ENCODE measurements around the gene NPY2R. TPM values are rescaled to one million over a fixed set of nuclear protein-coding genes. Genes with fewer than 3 reads are reported as not detected.

The NPY2R gene
- total RNA-seq, 4 donors from 2014 or later = 0.33 to 0.39 TPM; not detected in 2

GRCh38 chr4:155228713-155229112 is 20.3 kb downstream of the NPY2R start:
- DNase-seq (ENCODE audit: extremely low spot score) = no peak
- Histone ChIP-seq H3K4me1 (no peaks in the 10 kb centered on the region), H3K36me3 (no peaks in the 10 kb centered on the region), H3K27ac (replicated peaks in 1 of 4) (no peak overlapping the region), H3K27me3 (no peaks in the 10 kb centered on the region), H3K9me3 (no peaks in the 10 kb centered on the region), H3K4me3 (no peak overlapping the region)
- intact Hi-C loops (cut with DNase I) = no loop called here
- no peak for TF ChIP-seq CTCF (IDR thresholded peaks at IDR 0.05)
- TF ChIP-seq POLR2AphosphoS5 (IDR thresholded peaks at IDR 0.05) = no peak
- TF ChIP-seq EP300 (IDR thresholded peaks at IDR 0.05) = no peak
- no peak for TF ChIP-seq POLR2A (IDR thresholded peaks at IDR 0.05; ENCODE audit: low read depth)

DNA sequence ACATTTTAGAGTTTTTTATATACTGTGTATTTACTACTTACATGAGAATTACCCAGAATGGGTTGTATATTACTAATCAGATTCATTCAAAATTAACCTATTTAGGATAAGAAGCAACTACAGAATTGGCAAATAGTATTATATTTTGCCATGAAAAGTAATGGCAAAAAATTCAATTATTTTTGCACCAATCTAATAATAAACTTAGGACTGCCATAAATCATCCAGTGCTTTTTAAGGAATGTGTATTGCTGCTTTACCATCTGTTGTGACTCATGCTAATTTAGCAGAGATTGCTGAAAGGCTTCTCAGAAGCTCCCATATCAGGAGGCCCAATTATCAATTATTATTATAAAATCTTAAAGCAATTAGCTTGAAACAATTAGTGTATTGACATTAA is 24.0 kb downstream of the NPY2R start:
- no peak overlapping the region for H3K4me3 ChIP-seq
- no peaks in the 10 kb centered on the region for H3K9me3 ChIP-seq
- no peak for DNase-seq (ENCODE audit: extremely low spot score)
- no peaks in the 10 kb centered on the region for H3K27me3 ChIP-seq
- TF ChIP-seq CTCF (IDR thresholded peaks at IDR 0.05) (no peak), EP300 (IDR thresholded peaks at IDR 0.05) (no peak), POLR2AphosphoS5 (IDR thresholded peaks at IDR 0.05) (no peak), POLR2A (IDR thresholded peaks at IDR 0.05; ENCODE audit: low read depth) (no peak)
- intact Hi-C loops (cut with DNase I) = no loop called here
- no peaks in the 10 kb centered on the region for H3K4me1 ChIP-seq
- no peak overlapping the region for H3K27ac ChIP-seq (replicated peaks in 1 of 4)
- no peaks in the 10 kb centered on the region for H3K36me3 ChIP-seq

DNA sequence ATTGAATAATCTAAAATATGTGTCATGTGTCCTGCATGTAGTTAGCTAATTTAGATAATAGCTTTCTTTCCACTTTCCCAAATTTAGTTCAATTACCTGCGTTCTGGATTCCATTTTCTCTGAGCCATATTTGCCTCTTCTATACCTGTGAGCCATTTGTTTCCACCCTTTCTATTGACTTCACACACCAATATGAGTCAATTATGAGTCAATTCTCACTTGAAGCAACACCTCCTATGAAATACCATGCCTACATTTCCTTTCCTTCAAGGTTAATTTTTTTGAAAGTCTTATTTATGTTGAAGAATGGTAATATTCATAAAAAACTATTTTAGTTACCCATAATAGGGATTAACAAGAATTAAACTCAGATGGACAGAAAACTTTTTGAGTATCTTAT is 25.8 kb downstream of the NPY2R start:
- Histone ChIP-seq H3K9me3 (no peaks in the 10 kb centered on the region), H3K27me3 (no peaks in the 10 kb centered on the region), H3K4me3 (no peak overlapping the region), H3K36me3 (no peaks in the 10 kb centered on the region), H3K4me1 (no peaks in the 10 kb centered on the region), H3K27ac (replicated peaks in 1 of 4) (no peak overlapping the region)
- no peak for DNase-seq (ENCODE audit: extremely low spot score)
- no peak for TF ChIP-seq POLR2AphosphoS5 (IDR thresholded peaks at IDR 0.05)
- TF ChIP-seq CTCF (IDR thresholded peaks at IDR 0.05) = no peak
- no peak for TF ChIP-seq POLR2A (IDR thresholded peaks at IDR 0.05; ENCODE audit: low read depth)
- TF ChIP-seq EP300 (IDR thresholded peaks at IDR 0.05) = no peak
- WGBS = 89% methylated on average over 1 of the region's 1 CpG
- intact Hi-C loops (cut with DNase I) = no loop called here

DNA sequence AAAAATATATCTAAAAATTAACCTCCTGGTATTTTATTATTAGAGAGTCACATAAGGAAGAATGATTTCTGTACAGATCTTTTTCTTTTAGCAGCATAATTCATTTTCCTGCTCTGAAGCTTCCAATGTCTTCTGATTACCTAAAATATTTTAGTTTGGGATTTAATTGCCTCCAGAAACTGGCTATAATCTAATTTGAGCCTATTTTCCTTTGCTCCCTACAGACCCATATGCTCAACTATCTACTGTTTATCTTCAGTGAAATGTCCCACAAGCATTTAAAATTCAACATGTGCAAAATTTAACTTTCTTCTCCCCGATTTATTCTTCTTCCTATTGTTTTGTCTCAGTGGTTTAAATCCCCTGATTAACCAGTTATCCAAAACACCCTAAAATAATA is 29.1 kb downstream of the NPY2R start:
- 81% methylated on average over 1 of the region's 1 CpG for whole genome bisulfite sequencing
- no peaks in the 10 kb centered on the region for H3K36me3 ChIP-seq
- TF ChIP-seq CTCF (IDR thresholded peaks at IDR 0.05) (no peak), POLR2A (IDR thresholded peaks at IDR 0.05; ENCODE audit: low read depth) (no peak), POLR2AphosphoS5 (IDR thresholded peaks at IDR 0.05) (no peak), EP300 (IDR thresholded peaks at IDR 0.05) (no peak)
- DNase-seq (ENCODE audit: extremely low spot score) = no peak
- H3K27ac ChIP-seq (replicated peaks in 1 of 4) = no peak overlapping the region
- no peaks in the 10 kb centered on the region for H3K27me3 ChIP-seq
- H3K4me3 ChIP-seq = no peak overlapping the region
- H3K4me1 ChIP-seq = no peaks in the 10 kb centered on the region
- H3K9me3 ChIP-seq = no peaks in the 10 kb centered on the region
- intact Hi-C loops (cut with DNase I) = no loop called here

GRCh38 chr4:155241225-155241624 is 32.8 kb downstream of the NPY2R start:
- 89% methylated on average over 4 of the region's 4 CpGs for WGBS
- H3K9me3 ChIP-seq = no peaks in the 10 kb centered on the region
- intact Hi-C loops (cut with DNase I) = no loop called here
- H3K4me1 ChIP-seq = no peaks in the 10 kb centered on the region
- no peak overlapping the region for H3K27ac ChIP-seq (replicated peaks in 1 of 4)
- no peaks in the 10 kb centered on the region for H3K27me3 ChIP-seq
- TF ChIP-seq POLR2AphosphoS5 (IDR thresholded peaks at IDR 0.05) (no peak), POLR2A (IDR thresholded peaks at IDR 0.05; ENCODE audit: low read depth) (no peak), CTCF (IDR thresholded peaks at IDR 0.05) (no peak), EP300 (IDR thresholded peaks at IDR 0.05) (no peak)
- H3K36me3 ChIP-seq = no peaks in the 10 kb centered on the region
- no peak overlapping the region for H3K4me3 ChIP-seq
- no peak for DNase-seq (ENCODE audit: extremely low spot score)
